Measurements from ENCODE around the gene ABCB4. TPM values are rescaled to one million over a fixed set of nuclear protein-coding genes. Genes with fewer than 3 reads are reported as not detected.

The ABCB4 gene
- polyA plus RNA-seq, 3 donors: 2.2 to 3.0 (median 2.7) TPM

GRCh38 chr7:87426160-87426559 is 49.3 kb downstream of the ABCB4 start:
- no peak for DNase-seq

DNA sequence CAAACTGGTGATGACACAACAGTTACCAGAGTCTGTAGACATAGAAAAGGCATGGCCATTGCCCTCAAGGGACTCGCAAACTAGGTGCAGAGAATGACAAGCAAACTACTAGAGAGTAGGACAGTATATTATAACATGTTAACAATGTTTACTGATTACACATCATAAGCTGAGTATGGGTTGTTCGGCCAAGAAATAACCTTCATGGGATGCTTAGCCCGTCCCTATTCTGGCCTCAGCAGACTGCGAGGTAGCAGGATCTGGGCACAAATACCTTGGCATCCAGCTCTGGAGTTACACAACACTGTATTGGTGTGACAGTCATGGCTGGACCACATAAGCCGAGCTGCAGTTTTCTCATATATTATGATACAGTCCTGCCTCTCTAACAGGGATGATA is 51.4 kb downstream of the ABCB4 start:
- no peak for DNase-seq

GRCh38 chr7:87420173-87420572 is 55.3 kb downstream of the ABCB4 start:
- no peak for DNase-seq

- peak; percentile 43 for DNase-seq
These were observed 58.5 kb downstream of the ABCB4 start for GRCh38 chr7:87416682-87417587.

DNA sequence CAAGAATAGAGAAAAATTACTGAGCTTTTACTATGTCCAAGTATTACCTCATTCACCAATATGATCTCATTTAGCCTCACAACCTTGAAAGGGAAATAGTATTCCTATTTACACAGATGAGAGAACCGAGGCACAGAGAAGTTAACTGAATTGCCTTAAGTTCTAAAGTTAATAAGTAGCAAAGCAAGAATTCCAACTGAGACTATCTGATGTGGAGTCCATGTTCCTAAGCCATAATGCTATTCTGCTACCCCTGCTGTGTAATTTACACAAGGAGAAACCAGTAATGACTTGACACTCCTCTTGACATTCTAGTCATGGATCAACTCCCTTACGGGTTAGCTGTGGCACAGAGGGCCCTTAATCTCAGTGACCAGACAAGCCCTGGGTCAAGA is 60.7 kb downstream of the ABCB4 start:
- DNase-seq: peak; percentile 11

- DNase-seq: no peak
These were observed 61.3 kb downstream of the ABCB4 start for GRCh38 chr7:87413951-87414793.

GRCh38 chr7:87413029-87413428 is 62.5 kb downstream of the ABCB4 start:
- no peak for DNase-seq

DNA sequence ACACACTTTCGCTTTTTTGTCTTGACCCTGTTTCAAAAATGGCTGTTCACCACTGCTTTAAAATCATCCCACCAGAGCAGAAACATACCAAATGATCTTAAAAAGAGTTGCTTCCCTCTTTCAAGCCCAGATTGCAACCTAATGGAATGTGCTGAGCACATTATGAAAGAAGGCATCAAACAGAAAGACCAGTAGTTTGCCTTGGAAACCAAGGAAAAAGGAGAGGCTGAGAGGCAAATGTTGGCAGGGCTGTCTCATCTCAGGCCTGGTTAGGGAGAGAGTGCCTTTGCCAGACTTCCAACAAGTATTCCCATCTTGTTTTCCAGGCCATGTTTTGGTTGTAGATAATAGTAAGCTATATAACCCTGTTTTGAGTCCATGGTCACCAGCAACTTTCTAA is 64.3 kb downstream of the ABCB4 start:
- DNase-seq: no peak

DNA sequence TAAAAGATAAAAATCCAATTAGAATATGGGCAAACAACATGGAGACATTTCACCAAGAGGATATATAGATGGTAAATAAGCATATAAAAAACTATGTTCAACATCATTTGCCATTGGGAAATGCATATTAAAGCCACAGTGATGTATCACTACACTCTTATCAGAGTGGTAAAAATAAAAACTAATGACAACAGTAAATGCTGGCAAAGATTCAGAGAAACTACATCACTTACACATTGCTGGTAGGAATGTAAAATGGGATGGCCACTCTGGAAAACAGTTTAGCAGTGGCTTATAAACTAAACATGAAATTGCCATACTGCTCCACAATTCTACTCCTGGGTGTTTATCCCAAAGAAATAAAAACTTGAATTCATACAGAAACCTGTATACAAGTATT is 70.8 kb downstream of the ABCB4 start:
- DNase-seq: no peak

GRCh38 chr7:87398446-87398845 is 77.0 kb downstream of the ABCB4 start:
- peak; percentile 20 for DNase-seq

DNA sequence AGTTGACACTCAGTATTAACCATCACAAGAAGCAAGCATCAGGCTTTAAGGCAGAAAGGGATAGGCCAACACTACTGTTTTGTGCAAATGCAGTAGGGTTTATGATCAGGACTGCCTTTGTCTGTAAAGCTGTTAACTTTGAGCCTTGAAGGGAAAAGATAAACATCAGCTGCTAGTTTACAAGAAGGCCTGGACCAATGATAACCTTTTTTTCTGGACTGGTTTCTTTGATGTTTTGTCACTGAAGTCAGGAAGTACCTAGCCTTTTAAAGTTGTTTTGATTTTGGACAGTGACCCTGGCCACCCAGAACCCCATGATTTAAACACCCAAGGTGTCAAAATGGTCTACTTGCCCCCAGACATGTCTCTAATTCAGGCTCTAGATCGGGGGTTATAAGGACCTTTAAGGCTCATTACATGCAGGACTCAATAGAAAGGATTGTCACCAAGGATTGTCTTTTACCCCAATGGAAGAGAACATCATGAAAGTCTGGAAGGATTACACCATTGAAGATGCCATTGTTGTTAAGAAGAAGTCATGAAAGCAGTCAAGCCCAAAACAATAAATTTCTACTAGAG is 79.9 kb downstream of the ABCB4 start:
- DNase-seq: no peak

DNA sequence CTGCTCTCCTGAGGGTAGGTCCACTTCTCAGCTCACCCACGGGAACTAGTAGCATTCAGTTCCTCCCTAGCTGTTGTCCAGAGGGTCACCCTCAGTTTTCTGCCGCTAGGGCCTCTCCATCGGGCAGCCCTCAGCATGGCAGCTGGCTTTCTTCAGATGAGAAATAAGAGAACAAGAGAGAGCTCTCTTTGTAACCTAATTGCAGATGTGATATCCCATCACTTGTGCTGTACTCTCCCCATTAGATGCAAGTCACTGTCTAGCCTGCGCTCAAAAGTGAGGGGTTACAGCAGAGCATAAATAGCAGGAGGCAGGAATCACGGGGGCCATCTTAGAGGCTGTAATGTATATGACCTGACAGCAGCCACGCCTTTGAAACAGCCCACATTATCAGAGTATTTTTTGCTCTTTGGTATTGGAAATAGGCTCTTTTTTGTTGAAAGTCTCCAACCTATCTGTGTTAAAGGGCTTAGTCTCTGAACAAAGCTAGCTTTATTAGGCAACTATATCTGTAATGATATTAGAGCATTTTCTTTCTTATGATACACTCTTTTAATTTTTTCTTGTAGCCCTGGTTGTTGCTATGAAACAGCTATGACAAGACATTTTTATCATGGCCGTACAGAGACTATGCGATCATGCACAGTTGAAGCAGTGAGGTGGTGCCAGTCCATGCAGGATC is 84.3 kb downstream of the ABCB4 start:
- no peak for DNase-seq

DNA sequence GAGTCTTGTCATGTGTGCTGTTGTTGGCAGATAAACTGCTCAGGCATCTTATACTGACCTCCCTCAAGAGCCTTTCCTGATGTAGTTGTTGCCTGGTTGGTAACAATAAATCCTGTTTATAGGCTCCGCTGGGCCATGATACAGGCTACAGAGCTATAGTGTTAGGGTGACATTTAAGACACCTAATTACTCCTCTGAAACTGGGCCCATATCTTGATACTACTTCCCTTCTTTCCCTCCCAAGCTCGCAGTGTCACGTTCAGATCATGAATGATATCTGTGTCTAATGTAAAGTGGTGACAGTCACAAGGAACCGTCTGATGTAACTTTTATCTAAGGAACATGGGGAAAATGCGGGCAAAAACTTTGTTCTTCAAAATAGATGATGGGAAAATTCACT is 94.6 kb downstream of the ABCB4 start:
- DNase-seq: peak; percentile 16

- no peak for DNase-seq
These were observed 99.6 kb downstream of the ABCB4 start for GRCh38 chr7:87375662-87376435.

DNA sequence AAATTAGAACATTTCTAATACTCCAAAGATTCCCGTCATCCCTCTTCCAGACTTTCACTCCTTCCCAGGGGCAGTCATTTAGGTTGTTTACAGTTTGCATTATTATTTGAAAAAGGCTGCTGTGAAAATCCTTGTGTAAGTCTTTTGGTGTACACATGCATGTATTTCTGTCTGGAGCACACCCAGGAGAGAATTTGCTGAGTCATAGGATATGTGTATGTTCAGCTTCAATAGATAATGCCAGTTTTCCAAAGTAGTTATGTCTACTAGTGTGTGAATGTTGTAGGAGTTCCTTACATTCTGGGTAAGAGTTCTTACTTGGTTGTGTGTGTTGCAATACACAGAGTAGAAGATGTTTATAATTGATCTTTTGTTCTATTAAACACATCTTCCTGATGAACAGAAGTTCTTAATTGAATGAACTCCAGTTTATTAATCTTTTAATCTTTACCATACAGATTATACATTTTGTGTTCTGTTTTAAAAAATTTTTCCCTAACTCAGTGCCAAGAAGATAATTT is 104.8 kb downstream of the ABCB4 start:
- no peak for DNase-seq

- DNase-seq: no peak
These were observed 106.3 kb downstream of the ABCB4 start for GRCh38 chr7:87369216-87369615.

DNA sequence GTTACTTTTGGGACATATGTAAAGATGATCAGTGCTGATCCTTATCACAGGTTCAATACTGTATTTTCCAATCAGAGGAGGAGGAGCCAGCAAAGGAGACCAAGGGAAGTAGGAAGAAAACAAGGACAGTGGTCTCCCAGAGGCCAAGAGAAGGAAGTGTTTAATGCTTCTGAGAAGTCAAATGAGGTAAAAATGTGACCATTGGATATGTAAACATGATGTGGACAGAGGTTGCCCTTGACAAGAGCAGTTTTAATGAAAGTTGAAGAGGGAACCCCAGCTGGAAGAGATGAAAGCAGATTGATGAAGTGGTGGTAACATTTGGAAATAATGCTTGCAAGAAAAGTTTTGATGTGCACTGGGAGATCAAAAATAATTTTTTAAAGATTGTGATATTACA is 111.2 kb downstream of the ABCB4 start:
- DNase-seq: no peak

- DNase-seq: no peak
These were observed 112.1 kb downstream of the ABCB4 start for GRCh38 chr7:87363342-87363741.

GRCh38 chr7:87361320-87361719 is 114.2 kb downstream of the ABCB4 start:
- DNase-seq: no peak

DNA sequence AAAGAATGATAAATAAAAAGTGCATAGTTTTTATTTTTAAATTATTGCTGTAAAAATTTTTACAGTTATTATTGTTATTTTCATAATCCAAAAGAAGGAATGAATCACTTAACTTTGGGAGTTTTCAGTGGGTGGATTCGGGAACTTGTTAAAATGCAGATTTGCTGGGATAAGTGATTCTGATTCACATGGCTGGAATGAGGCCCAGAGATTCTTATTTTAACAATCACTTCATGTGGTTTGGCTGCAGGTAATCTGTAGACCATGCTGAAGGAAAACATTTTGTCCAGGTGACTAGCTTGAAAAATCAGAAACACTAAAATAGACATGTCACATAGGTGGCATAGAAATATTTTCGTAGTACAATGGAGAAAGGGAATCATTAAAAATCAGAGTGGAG is 116.1 kb downstream of the ABCB4 start:
- DNase-seq: no peak

DNA sequence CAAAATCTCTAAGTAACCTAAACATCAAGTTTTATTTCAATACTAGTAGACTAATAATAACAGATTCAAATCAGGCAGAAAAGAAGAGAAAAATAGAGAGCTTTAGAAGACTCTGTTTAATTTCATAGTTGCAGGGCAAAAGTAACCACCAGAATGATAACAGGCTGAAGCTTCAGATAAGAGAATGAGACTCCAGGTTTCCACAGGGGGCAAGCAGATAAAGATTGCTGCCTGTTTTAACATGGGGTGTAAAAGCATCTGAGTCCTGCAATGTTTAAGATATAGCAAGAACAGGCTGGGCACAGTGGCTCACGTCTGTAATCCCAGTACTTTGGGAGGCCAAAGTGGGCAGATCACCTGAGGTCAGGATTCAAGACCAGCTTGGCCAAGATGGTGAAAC is 119.0 kb downstream of the ABCB4 start:
- DNase-seq: no peak

All from renal pelvis (tissue), 4 donors.